ENCODE results near the gene WDFY1. TPM values are rescaled to one million over a fixed set of nuclear protein-coding genes. Genes with fewer than 3 reads are reported as not detected.

The WDFY1 gene
- total RNA-seq, 1 experiment from 2014 or later, result 66.0 TPM

DNA sequence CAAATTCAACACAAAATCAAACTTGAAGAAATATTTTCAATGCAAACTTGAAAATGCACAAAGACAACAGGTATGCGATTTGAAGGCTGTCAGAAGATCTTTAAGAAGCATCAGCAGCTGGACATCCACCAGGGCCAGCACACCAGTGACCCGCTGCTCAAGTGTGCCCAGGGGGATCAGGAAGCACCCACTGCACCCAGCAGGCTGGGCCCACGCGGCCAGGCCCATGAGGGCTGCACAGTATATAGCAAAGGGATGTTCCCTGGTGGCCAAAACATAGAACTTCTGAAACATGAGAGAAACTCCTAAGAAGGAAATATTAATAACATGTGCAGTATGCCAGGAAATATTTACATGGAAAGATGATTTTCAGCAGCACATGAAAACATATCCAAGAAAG lies 25.0 kb downstream of the WDFY1 start:
- no peaks in the 10 kb centered on the region for H3K27me3 Mint-ChIP-seq (ENCODE audit: low read depth)
- H3K4me3 Mint-ChIP-seq, result no peak overlapping the region
- DNase-seq (ENCODE audit: low spot score) (no peak), ATAC-seq (no peak)
- ChIA-PET POLR2A (no interaction called here), CTCF (no interaction called here)
- peak overlapping the region; percentile 75; the same call in 1 of the 2 replicates for H3K27ac Mint-ChIP-seq
- H3K9me3 Mint-ChIP-seq, result peaks cover 4% of the 10 kb centered on the region; the same call in 1 of the 2 replicates
- H3K4me1 Mint-ChIP-seq, result peaks cover 5% of the 10 kb centered on the region
- TF ChIP-seq STAT6 (CRISPR knock-in tag; conservative IDR thresholded peaks at IDR 0.05; ENCODE audit: low read depth), result no peak
- no peak for TF ChIP-seq CREM (CRISPR knock-in tag; IDR thresholded peaks at IDR 0.05)
- TF ChIP-seq IRF2 (CRISPR knock-in tag; IDR thresholded peaks at IDR 0.05; ENCODE audit: borderline replicate concordance, low read depth), result no peak
- TF ChIP-seq PREB (CRISPR knock-in tag; IDR thresholded peaks at IDR 0.05; ENCODE audit: borderline replicate concordance), result no peak
- no peak for TF ChIP-seq ZNF425 (CRISPR knock-in tag; conservative IDR thresholded peaks at IDR 0.05)
- TF ChIP-seq, protein P1, sequence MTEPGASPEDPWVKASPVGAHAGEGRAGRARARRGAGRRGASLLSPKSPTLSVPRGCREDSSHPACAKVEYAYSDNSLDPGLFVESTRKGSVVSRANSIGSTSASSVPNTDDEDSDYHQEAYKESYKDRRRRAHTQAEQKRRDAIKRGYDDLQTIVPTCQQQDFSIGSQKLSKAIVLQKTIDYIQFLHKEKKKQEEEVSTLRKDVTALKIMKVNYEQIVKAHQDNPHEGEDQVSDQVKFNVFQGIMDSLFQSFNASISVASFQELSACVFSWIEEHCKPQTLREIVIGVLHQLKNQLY (CRISPR knock-in tag; IDR thresholded peaks at IDR 0.05), result no peak
- no peak for TF ChIP-seq ATF2 (CRISPR knock-in tag; IDR thresholded peaks at IDR 0.05; ENCODE audit: borderline replicate concordance, low read depth)
- no peak for TF ChIP-seq SMAD3 (CRISPR knock-in tag; IDR thresholded peaks at IDR 0.05; ENCODE audit: borderline replicate concordance)
- no peak for TF ChIP-seq NR2C2 (CRISPR knock-in tag; IDR thresholded peaks at IDR 0.05)
- no peak for TF ChIP-seq MYBL2 (CRISPR knock-in tag; IDR thresholded peaks at IDR 0.05)
- no peak for TF ChIP-seq JUN (CRISPR knock-in tag; IDR thresholded peaks at IDR 0.05)
- TF ChIP-seq HMGA2 (CRISPR knock-in tag; IDR thresholded peaks at IDR 0.05), result no peak
- TF ChIP-seq, protein P2, sequence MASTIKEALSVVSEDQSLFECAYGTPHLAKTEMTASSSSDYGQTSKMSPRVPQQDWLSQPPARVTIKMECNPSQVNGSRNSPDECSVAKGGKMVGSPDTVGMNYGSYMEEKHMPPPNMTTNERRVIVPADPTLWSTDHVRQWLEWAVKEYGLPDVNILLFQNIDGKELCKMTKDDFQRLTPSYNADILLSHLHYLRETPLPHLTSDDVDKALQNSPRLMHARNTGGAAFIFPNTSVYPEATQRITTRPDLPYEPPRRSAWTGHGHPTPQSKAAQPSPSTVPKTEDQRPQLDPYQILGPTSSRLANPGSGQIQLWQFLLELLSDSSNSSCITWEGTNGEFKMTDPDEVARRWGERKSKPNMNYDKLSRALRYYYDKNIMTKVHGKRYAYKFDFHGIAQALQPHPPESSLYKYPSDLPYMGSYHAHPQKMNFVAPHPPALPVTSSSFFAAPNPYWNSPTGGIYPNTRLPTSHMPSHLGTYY (CRISPR knock-in tag; IDR thresholded peaks at IDR 0.05), result no peak
- TF ChIP-seq ATF3 (CRISPR knock-in tag; conservative IDR thresholded peaks at IDR 0.05), result no peak
- TF ChIP-seq FOXP1 (CRISPR knock-in tag; IDR thresholded peaks at IDR 0.05; ENCODE audit: borderline replicate concordance), result no peak
- TF ChIP-seq SOX15 (CRISPR knock-in tag; IDR thresholded peaks at IDR 0.05), result no peak
- peaks cover 31% of the 10 kb centered on the region for H3K36me3 Mint-ChIP-seq
